Body of pancreas (tissue), 4 donors: ENCODE results near the gene GABBR1. TPM values are rescaled to one million over a fixed set of nuclear protein-coding genes. Genes with fewer than 3 reads are reported as not detected.

Source experiments
- ATAC-seq: fragments of 150-250 bp; one replicate; pipeline ENCODE4 v1.9.1; 2016
- DNase-seq, 4 donors: peaks; one replicate each; pipeline ENCODE4 v3.0.0-alpha.2; 2019
- H3K27ac ChIP-seq, 4 donors: fragments of 200-600 bp; sonication (generic); 1 replicate in 3 of 4; 2 replicates in 1 of 4; pipeline versions ENCODE4 v1.5.1 to v1.6.1; 2016 to 2019; ENCODE audit warnings: mild to moderate bottlenecking in 1 of 4, mixed read lengths in 1 of 4, moderate library complexity in 1 of 4
- H3K27me3 ChIP-seq, 2 donors: fragments of 200-600 bp; sonication (generic); one replicate each; pipeline ENCODE4 v1.6.0; 2016; ENCODE audit warnings: mild to moderate bottlenecking in 1 of 2
- H3K36me3 ChIP-seq, 2 donors: fragments of 200-600 bp; sonication (generic); replicated peaks in 1 of 2; 2 replicates each; pipeline ENCODE4 v1.5.1; 2016; ENCODE audit warnings: low read depth in 2 of 2; ENCODE audit not compliant: insufficient read depth in 1 of 2
- H3K4me1 ChIP-seq: fragments of 200-600 bp; sonication (generic); one replicate; pipeline ENCODE4 v1.6.0; 2016
- H3K4me3 ChIP-seq, 2 donors: fragments of 200-600 bp; sonication (generic); 1 replicate in 1 of 2; 2 replicates in 1 of 2; pipeline ENCODE4 v1.5.1; 2016 to 2019
- H3K9me3 ChIP-seq, 3 donors: fragments of 200-600 bp; sonication (generic); 1 replicate in 2 of 3; 2 replicates in 1 of 3; pipeline ENCODE4 v1.5.1; 2016
- POLR2A ChIP-seq, 3 donors: fragments of 450-650 bp; IDR thresholded peaks; one replicate each; pipeline ENCODE4 v1.6.1; 2016; ENCODE audit warnings: antibody characterized with exemption in 3 of 3, mild to moderate bottlenecking in 2 of 3
- WGBS, 2 donors: methylation state at CpG; one replicate each; pipeline ENCODE4 v1.1.5; 2017; 5-methylcytosine and 5-hydroxymethylcytosine counted together
- intact Hi-C: fragments of 100-400 bp; cut with DNase I; formaldehyde crosslinking; loops from one replicate; pipeline ENCODE4 v1.15.1; 2023
- total RNA-seq, 2 donors: library from RNA; depleted of rRNA; stranded (reverse); fragments of >200 nt; gene quantifications; one replicate each; pipeline ENCODE4 v1.1.0, GENCODE V29; 2016
- TF ChIP-seq, protein P1 (sequence below), 7 experiments: fragments of 450-650 bp in 4 of 7; fragments of 200-600 bp in 3 of 7; sonication (generic) in 3 of 7; IDR thresholded peaks; one replicate each; pipeline ENCODE4 v1.5.1; 2016 to 2019; ENCODE audit warnings: antibody characterized with exemption in 7 of 7

GABBR1 gene
- total RNA-seq, 2 donors from 2014 or later: 23.7 to 31.9 TPM

DNA sequence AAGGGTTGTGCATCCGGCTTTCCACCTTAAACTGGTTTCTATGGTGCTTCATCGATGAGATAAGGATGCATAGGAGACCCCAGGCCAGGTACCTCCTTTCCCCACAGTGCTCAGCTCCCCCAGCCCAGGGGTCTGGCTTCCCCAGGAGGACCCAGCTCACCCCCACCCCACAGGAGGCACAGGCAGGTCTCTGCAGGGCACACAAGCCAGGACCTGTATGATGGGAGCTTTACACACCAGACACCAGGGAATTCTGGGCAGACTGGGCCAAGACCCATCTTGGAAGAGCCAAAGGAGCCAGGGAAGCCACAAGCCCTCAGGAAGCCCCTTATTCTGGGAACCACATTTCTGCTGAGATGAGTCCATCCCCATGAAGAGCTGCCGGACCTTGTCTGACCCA is 103.0 kb downstream of the GABBR1 start:
- H3K4me3 ChIP-seq: no peak overlapping the region
- no peaks in the 10 kb centered on the region for H3K9me3 ChIP-seq
- peaks cover 7% of the 10 kb centered on the region for H3K4me1 ChIP-seq
- DNase-seq: no peak
- ATAC-seq: no peak
- H3K27ac ChIP-seq: no peak overlapping the region
- no peaks in the 10 kb centered on the region for H3K27me3 ChIP-seq
- 90 to 94% methylated on average over 3 of the region's 3 CpGs for WGBS, 2 donors
- intact Hi-C loops: no loop called here
- TF ChIP-seq, protein P1, sequence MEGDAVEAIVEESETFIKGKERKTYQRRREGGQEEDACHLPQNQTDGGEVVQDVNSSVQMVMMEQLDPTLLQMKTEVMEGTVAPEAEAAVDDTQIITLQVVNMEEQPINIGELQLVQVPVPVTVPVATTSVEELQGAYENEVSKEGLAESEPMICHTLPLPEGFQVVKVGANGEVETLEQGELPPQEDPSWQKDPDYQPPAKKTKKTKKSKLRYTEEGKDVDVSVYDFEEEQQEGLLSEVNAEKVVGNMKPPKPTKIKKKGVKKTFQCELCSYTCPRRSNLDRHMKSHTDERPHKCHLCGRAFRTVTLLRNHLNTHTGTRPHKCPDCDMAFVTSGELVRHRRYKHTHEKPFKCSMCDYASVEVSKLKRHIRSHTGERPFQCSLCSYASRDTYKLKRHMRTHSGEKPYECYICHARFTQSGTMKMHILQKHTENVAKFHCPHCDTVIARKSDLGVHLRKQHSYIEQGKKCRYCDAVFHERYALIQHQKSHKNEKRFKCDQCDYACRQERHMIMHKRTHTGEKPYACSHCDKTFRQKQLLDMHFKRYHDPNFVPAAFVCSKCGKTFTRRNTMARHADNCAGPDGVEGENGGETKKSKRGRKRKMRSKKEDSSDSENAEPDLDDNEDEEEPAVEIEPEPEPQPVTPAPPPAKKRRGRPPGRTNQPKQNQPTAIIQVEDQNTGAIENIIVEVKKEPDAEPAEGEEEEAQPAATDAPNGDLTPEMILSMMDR (IDR thresholded peaks at IDR 0.05): no peak
- no peak for TF ChIP-seq POLR2A (IDR thresholded peaks at IDR 0.05)
- H3K36me3 ChIP-seq: no peaks in the 10 kb centered on the region

DNA sequence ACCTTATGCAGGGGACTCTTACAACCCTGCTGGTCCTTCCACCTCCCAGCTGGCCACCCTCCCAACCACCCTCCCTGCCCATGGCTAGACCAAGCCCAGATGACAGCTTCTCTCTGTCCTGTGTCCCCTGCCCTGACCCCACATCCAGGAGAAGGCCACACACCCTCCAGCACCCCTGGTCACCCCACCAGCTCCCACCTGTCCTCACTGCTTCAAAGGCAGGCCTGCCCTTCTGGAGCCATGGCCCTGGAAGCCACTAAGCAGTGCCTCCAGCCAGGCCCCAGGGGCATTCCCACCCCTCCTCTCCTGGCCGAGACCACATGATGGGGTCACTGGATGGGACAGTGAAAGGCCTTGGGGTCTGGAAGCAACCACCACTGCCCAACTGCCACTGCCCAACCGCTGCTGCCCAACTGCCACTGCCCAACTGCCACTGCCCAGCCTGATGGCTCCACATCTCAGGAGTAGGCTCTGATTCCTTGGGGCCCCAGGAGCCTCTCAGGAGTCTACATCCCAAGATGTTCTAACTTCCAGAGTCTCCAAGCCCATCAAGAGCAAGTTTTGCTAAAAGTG is 103.9 kb downstream of the GABBR1 start:
- intact Hi-C loops: no loop called here
- Histone ChIP-seq H3K9me3 (no peaks in the 10 kb centered on the region), H3K4me3 (no peak overlapping the region), H3K27ac (no peak overlapping the region), H3K27me3 (no peaks in the 10 kb centered on the region), H3K4me1 (peaks cover 16% of the 10 kb centered on the region), H3K36me3 (no peaks in the 10 kb centered on the region)
- ATAC-seq: no peak
- no peak for DNase-seq
- WGBS, 2 donors: 91% methylated on average over 1 of the region's 2 CpGs; no CpG with 5 or more reads in 1 of the 2 donors
- TF ChIP-seq, protein P1 (IDR thresholded peaks at IDR 0.05): no peak
- no peak for TF ChIP-seq POLR2A (IDR thresholded peaks at IDR 0.05)

DNA sequence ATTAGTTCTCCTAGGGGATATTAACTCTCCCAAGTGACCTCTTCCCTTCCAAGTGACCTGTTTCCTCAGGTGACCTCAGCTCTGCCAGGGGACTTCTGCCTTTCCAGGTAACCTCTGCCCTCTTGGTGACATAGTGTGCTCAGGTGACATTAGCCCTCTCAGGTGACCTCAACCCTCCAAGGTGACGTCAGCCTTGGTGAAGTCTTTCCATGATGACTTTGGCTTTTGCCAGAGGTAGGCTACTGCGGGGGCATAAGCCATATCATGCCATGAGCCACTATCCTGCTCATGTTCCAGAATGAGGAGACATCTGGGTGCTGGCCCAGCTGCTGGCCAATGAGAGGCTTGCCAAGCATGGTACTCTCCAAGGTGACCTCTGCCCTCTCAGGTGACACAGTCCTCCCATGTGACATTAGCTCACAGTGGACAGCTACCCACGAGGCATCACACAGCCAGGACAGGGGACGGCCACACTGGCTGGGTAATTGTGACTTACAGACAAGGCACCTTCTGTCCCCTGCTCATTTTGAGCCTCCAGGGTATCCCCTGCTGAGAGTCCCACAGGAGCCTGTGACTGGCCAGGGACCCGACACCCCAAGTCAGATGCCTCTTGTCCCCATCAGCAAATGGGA is 104.6 kb downstream of the GABBR1 start:
- Histone ChIP-seq H3K9me3 (no peaks in the 10 kb centered on the region), H3K4me1 (peaks cover 18% of the 10 kb centered on the region), H3K36me3 (no peaks in the 10 kb centered on the region), H3K4me3 (no peak overlapping the region), H3K27me3 (no peaks in the 10 kb centered on the region), H3K27ac (no peak overlapping the region)
- ATAC-seq: no peak
- DNase-seq: no peak
- intact Hi-C loops: no loop called here
- TF ChIP-seq POLR2A (IDR thresholded peaks at IDR 0.05): no peak
- TF ChIP-seq, protein P1 (IDR thresholded peaks at IDR 0.05): no peak
- 75% methylated on average over 2 to 5 of the region's 5 CpGs for WGBS, 2 donors

DNA sequence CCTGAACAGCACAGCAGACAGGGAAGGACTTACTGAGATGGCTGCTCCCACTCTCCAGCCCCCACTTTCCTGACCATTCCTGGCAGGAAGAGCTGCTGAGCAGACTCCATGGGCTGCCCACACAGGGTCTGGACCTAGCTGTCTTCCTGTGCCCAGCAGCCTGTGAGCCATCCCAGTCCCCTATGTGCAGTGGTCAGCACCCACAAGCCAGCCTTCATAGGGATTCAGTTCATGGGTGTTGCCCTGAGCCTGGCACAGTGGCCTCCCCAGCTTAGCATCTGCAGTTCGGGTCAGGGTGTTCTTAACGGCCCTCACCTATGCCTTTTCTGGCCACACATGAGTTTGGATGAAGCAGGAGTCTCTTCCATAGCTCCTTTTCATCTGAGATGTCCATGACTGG is 105.4 kb downstream of the GABBR1 start:
- DNase-seq: no peak
- 81 to 94% methylated on average over 2 of the region's 2 CpGs for WGBS, 2 donors
- H3K4me1 ChIP-seq: peaks cover 21% of the 10 kb centered on the region
- no peak for TF ChIP-seq POLR2A (IDR thresholded peaks at IDR 0.05)
- TF ChIP-seq, protein P1 (IDR thresholded peaks at IDR 0.05): no peak
- no peaks in the 10 kb centered on the region for H3K27me3 ChIP-seq
- H3K27ac ChIP-seq: no peak overlapping the region
- H3K9me3 ChIP-seq: no peaks in the 10 kb centered on the region
- intact Hi-C loops: no loop called here
- ATAC-seq: no peak
- H3K36me3 ChIP-seq: no peaks in the 10 kb centered on the region
- no peak overlapping the region for H3K4me3 ChIP-seq

DNA sequence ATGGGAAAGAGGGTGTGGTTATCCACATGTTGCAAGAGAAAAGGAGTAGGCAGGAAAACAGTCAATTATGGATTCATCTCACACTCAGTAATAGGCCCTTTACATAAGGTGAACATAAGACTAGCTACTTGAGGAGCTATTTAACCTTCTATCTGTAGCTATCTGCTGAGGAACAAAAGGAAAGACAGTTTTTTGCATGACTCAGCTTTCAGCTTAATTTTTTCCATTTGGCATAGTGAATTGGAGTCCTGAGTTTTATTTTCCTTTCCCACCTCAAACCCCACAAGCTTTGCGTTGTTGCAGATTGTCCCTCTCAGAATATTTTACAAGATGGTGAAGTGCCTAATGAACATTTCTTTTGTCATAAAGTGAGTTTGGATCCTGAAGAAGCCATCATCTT is 105.9 kb downstream of the GABBR1 start:
- no peak overlapping the region for H3K27ac ChIP-seq
- ATAC-seq (no peak), DNase-seq (no peak)
- peaks cover 21% of the 10 kb centered on the region for H3K4me1 ChIP-seq
- H3K9me3 ChIP-seq: no peaks in the 10 kb centered on the region
- intact Hi-C loops: no loop called here
- H3K27me3 ChIP-seq: no peaks in the 10 kb centered on the region
- no peak overlapping the region for H3K4me3 ChIP-seq
- H3K36me3 ChIP-seq: no peaks in the 10 kb centered on the region
- no peak for TF ChIP-seq POLR2A (IDR thresholded peaks at IDR 0.05)
- TF ChIP-seq, protein P1 (IDR thresholded peaks at IDR 0.05): no peak
- WGBS, 2 donors: 86 to 89% methylated on average over 1 of the region's 1 CpG
